NT2/D1 (cell line): ENCODE measurements around the gene ZNF385B.
"Not testable (repeated sequence)": the region's sequence is repeated elsewhere in the genome, so short reads cannot be mapped to it uniquely, and the experiment has no call there.

Experiments used
- DNase-seq: peaks from one replicate; pipeline ENCODE4 v3.0.0-alpha.2; 2011; ENCODE audit warnings: low read depth, low spot score
- H3K27me3 ChIP-seq: 2 replicates; pipeline ENCODE4 v1.6.0; 2011; ENCODE audit warnings: mild to moderate bottlenecking; ENCODE audit not compliant: insufficient read length, insufficient read depth
- H3K36me3 ChIP-seq: 2 replicates; pipeline ENCODE4 v1.6.1; 2011; ENCODE audit warnings: mild to moderate bottlenecking, low read length, mixed read lengths; ENCODE audit not compliant: insufficient read depth, insufficient read length
- H3K4me1 ChIP-seq: 2 replicates; pipeline ENCODE4 v1.5.1; 2011; ENCODE audit not compliant: insufficient read depth, insufficient read length
- H3K4me3 ChIP-seq: 2 replicates; pipeline ENCODE4 v1.5.1; 2011; ENCODE audit warnings: low read depth; ENCODE audit not compliant: insufficient read length
- H3K9ac ChIP-seq: 2 replicates; pipeline ENCODE4 v1.6.0; 2011; ENCODE audit warnings: low read depth; ENCODE audit not compliant: insufficient read length
- H3K9me3 ChIP-seq: 2 replicates; pipeline ENCODE4 v1.5.1; 2011; ENCODE audit warnings: mild to moderate bottlenecking, low read length; ENCODE audit not compliant: insufficient read depth
- SUZ12 ChIP-seq: IDR thresholded peaks from 2 replicates; pipeline ENCODE4 v1.6.1; 2011; ENCODE audit not compliant: insufficient read length, insufficient read depth; ENCODE audit errors: extremely low read depth
- YY1 ChIP-seq: IDR thresholded peaks from 2 replicates; pipeline ENCODE4 v1.6.1; 2011; ENCODE audit not compliant: insufficient read length, insufficient read depth
- ZNF274 ChIP-seq: IDR thresholded peaks from 2 replicates; pipeline ENCODE4 v1.6.1; 2011; ENCODE audit warnings: mild to moderate bottlenecking, low read depth, low read length

Gene ZNF385B

GRCh38 chr2:179796213-179797007 lies 65.0 kb downstream of the ZNF385B start:
- Histone ChIP-seq H3K4me1 (no peaks in the 10 kb centered on the region), H3K27me3 (no peaks in the 10 kb centered on the region), H3K36me3 (no peaks in the 10 kb centered on the region), H3K9me3 (no peaks in the 10 kb centered on the region), H3K4me3 (no peak overlapping the region), H3K9ac (no peak overlapping the region)
- no peak for TF ChIP-seq YY1
- TF ChIP-seq SUZ12 = no peak
- TF ChIP-seq ZNF274 = no peak
- no peak for DNase-seq

GRCh38 chr2:179793902-179794301 lies 67.5 kb downstream of the ZNF385B start:
- Histone ChIP-seq H3K9me3 (no peaks in the 10 kb centered on the region), H3K36me3 (no peaks in the 10 kb centered on the region), H3K27me3 (no peaks in the 10 kb centered on the region), H3K9ac (no peak overlapping the region), H3K4me3 (no peak overlapping the region), H3K4me1 (no peaks in the 10 kb centered on the region)
- TF ChIP-seq ZNF274 (no peak), YY1 (no peak), SUZ12 (no peak)
- no peak for DNase-seq

GRCh38 chr2:179793238-179793637 lies 68.2 kb downstream of the ZNF385B start:
- no peaks in the 10 kb centered on the region for H3K36me3 ChIP-seq
- no peak overlapping the region for H3K9ac ChIP-seq
- no peaks in the 10 kb centered on the region for H3K27me3 ChIP-seq
- DNase-seq = no peak
- no peaks in the 10 kb centered on the region for H3K4me1 ChIP-seq
- H3K4me3 ChIP-seq = no peak overlapping the region
- TF ChIP-seq ZNF274 = no peak
- no peak for TF ChIP-seq YY1
- no peak for TF ChIP-seq SUZ12
- no peaks in the 10 kb centered on the region for H3K9me3 ChIP-seq

- Histone ChIP-seq H3K9ac (no peak overlapping the region), H3K27me3 (no peaks in the 10 kb centered on the region), H3K4me3 (no peak overlapping the region), H3K36me3 (no peaks in the 10 kb centered on the region), H3K4me1 (no peaks in the 10 kb centered on the region), H3K9me3 (no peaks in the 10 kb centered on the region)
- no peak for TF ChIP-seq SUZ12
- no peak for TF ChIP-seq YY1
- no peak for TF ChIP-seq ZNF274
- no peak for DNase-seq
Measured at GRCh38 chr2:179790235-179791217, 70.9 kb downstream of the ZNF385B start.

- no peaks in the 10 kb centered on the region for H3K9me3 ChIP-seq
- TF ChIP-seq SUZ12 = no peak
- no peak for TF ChIP-seq YY1
- TF ChIP-seq ZNF274 = no peak
- H3K4me3 ChIP-seq = no peak overlapping the region
- H3K36me3 ChIP-seq = no peaks in the 10 kb centered on the region
- H3K9ac ChIP-seq = no peak overlapping the region
- no peaks in the 10 kb centered on the region for H3K27me3 ChIP-seq
- DNase-seq = no peak
- no peaks in the 10 kb centered on the region for H3K4me1 ChIP-seq
Measured at GRCh38 chr2:179788104-179788503, 73.3 kb downstream of the ZNF385B start.

- Histone ChIP-seq H3K27me3 (no peaks in the 10 kb centered on the region), H3K4me1 (no peaks in the 10 kb centered on the region), H3K4me3 (no peak overlapping the region), H3K9ac (no peak overlapping the region), H3K36me3 (no peaks in the 10 kb centered on the region), H3K9me3 (no peaks in the 10 kb centered on the region)
- no peak for DNase-seq
- TF ChIP-seq ZNF274 (no peak), YY1 (no peak), SUZ12 (no peak)
Measured at GRCh38 chr2:179787601-179788000, 73.8 kb downstream of the ZNF385B start.

GRCh38 chr2:179785902-179786301 lies 75.5 kb downstream of the ZNF385B start:
- TF ChIP-seq ZNF274 (no peak), SUZ12 (no peak), YY1 (no peak)
- H3K9ac ChIP-seq = no peak overlapping the region
- no peaks in the 10 kb centered on the region for H3K27me3 ChIP-seq
- no peaks in the 10 kb centered on the region for H3K4me1 ChIP-seq
- no peak overlapping the region for H3K4me3 ChIP-seq
- no peaks in the 10 kb centered on the region for H3K36me3 ChIP-seq
- DNase-seq = no peak
- H3K9me3 ChIP-seq = no peaks in the 10 kb centered on the region

GRCh38 chr2:179782346-179782745 lies 79.1 kb downstream of the ZNF385B start:
- not testable (repeated sequence) for H3K27me3 ChIP-seq, H3K36me3 ChIP-seq

More at GRCh38 chr2:179782346-179782745, 79.1 kb downstream of the ZNF385B start:
- H3K9ac ChIP-seq, H3K4me1 ChIP-seq, DNase-seq, H3K9me3 ChIP-seq, H3K4me3 ChIP-seq: not testable (repeated sequence)
